NCI-H345 (cell line): ENCODE measurements around the gene TPCN2.

ENCODE experiments used
- DNase-seq: peaks from one replicate; lab custom pipeline; 2025; lab: John Stamatoyannopoulos, UW

The TPCN2 gene

DNA sequence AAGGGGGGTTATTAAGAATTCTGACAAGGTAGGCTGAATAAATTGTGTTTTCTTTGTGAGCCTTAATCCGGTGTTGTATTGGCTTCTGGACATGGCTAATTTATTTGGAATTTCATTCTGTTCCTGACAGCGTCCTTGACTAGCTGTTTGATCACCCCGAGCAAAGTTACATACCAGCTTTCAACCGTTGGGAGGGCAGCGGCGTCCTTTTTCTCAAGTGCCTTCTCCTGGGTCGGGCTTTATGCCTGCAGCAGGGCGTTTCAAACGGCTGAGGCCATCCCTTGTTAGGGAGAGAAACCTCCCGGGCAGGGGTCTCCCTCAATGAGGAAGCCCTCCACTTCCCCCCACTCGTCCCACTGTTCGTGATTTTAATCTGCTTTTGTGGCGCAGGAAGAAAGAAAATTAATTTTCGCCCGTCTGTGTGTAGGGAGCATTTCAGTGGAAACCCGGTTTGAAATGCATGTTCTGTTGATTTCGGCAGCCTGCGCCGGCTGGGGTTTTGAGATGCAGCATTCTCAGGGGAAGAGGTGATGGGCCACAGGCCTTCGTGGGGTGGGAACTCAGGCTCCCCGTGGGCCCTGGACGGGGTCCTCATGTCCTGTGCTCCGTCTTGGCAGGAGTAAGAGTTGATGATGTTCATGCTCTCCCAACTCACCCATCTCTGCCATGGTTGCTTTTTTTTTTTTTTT is 104.1 kb downstream of the TPCN2 start:
- no peak for DNase-seq

GRCh38 chr11:69153661-69154060 is 104.9 kb downstream of the TPCN2 start:
- no peak for DNase-seq

DNA sequence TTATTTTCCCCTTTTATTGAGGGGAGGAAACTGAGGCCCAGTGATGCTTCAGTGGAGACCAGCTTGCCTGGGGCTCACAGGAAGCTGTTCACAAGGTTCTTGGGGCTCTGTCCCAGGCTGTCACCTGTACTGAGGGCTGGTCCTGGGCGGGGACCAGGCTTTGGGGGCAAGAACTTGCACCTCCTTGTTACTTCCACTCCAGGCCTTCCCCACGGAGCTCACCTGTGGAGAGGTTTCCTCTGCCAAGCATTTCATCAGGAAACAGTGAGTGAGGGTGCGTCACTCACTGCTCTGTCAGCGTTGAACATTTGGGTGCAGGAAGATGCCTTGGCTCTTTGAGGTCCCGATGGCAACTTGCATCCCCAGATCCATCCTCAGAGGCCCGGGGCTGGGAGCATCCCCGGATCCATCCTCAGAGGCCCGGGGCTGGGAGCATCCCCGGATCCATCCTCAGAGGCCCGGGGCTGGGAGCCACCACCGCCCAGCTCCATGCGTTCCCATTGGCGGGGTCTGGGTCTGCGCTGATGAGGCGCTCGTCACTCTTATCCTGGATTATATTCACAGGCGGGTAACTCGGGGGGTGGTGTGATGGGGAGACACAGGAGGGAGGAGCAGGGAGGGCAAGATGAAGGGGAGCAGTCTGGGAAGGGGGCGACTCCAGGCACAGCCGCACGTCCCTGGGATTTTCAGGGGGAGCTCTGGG is 105.6 kb downstream of the TPCN2 start:
- no peak for DNase-seq

DNA sequence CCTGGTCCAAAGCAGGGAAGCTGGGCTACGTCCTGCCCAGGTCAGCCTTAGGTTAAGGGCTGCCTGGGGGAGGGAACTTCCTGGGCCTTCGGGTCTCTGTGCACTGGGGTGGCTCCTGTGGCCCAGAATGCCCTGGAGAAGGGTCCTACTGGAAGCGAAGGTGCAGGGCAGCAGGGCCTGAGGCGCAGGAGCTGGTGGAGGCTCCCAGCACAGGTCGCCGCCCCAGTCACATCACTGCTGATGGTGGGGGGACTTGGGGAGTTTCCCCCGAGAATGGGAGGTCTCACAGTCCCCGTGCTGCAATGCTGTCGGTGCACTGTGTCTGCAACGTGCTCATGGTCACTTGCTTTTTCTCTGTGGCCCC is 106.2 kb downstream of the TPCN2 start:
- no peak for DNase-seq

GRCh38 chr11:69155302-69156234 is 106.8 kb downstream of the TPCN2 start, which contains the start of gene SMIM38:
SMIM38 (plus strand) TSS chr11:69155935; CDS start chr11:69157847, 1,912 bp downstream.
- DNase-seq = no peak

- no peak for DNase-seq
Measured at GRCh38 chr11:69156235-69156639, 107.5 kb downstream of the TPCN2 start.

DNA sequence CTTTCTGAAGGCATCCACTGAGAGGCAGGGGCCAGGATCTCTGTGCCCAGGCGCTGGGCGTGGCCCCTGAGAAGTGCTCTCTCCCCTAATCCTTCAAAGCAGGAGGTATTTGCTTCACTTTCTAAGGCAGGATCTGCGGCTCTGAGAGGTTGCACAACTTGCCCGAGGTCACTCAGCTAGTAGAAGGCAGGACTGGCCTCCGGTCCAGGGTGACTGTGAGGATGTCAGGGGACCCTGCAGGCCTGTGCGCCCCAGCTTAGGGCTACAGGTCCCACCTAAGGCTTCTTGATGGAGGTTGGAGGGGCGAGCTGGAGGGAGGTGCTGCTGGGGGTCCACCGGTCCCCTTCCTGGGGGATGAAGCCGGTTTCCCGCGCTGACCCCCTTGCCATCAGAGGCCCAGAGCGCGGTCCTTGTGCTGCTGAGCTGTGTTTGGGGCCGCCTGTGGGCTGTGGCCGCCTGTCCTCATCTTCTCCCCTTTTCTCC is 108.0 kb downstream of the TPCN2 start:
- no peak for DNase-seq

DNA sequence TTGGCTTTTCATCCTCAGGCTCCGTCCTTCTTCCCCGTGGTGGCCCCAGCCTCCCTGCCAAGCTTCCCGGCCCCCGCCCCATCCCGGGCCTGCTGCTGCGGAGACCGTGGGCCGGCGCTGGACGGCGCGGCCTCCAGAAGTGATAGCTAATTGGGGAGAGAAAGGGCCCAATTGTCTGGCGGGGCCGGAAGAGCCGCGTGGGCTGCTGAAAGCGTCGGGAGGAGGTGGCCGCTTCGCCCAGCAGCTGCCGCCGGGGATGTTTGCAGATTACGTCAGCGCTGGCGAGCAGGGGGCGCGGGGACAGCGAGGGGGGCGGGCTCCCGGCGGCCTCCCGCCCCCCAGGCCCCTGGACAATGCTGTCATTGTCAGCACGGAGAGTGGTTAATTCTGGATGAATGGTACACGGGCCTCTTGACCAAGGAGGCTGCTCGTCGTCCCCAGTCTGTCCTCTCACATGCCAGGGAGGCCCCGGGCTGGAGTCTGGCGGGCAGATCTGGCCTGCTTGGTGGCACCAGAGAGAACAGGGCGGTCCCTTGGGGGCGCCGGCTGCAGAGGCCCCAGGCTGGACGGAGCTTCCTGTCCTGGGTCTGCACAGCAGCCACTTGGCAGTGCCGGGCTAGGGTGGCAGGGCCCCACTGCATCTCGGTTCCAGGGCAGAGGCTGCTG is 108.6 kb downstream of the TPCN2 start:
- no peak for DNase-seq

- DNase-seq = no peak
Measured at GRCh38 chr11:69157822-69158231, 109.1 kb downstream of the TPCN2 start.

- no peak for DNase-seq
Measured at GRCh38 chr11:69158301-69159149, 109.8 kb downstream of the TPCN2 start.

- DNase-seq = no peak
Measured at GRCh38 chr11:69159150-69159852, 110.6 kb downstream of the TPCN2 start.

GRCh38 chr11:69160296-69161116 is 111.8 kb downstream of the TPCN2 start:
- no peak for DNase-seq

DNA sequence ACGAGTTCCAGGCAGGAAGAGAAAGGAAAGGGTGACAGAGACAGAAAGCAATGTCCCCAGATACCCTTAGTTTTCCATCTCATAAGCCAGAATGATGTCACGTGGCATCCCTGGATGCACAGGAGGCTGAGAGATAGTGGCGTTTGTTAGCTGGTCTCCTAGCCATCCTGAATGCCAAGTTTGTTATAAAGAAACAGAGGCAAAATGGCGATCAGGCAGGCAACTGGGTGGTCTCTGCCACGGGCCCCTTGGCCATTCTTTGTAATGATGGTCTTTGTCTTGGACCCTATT is 112.3 kb downstream of the TPCN2 start:
- DNase-seq = no peak

- DNase-seq = no peak
Measured at GRCh38 chr11:69162505-69162904, 113.8 kb downstream of the TPCN2 start.

GRCh38 chr11:69163842-69164241 is 115.1 kb downstream of the TPCN2 start:
- DNase-seq = no peak

DNA sequence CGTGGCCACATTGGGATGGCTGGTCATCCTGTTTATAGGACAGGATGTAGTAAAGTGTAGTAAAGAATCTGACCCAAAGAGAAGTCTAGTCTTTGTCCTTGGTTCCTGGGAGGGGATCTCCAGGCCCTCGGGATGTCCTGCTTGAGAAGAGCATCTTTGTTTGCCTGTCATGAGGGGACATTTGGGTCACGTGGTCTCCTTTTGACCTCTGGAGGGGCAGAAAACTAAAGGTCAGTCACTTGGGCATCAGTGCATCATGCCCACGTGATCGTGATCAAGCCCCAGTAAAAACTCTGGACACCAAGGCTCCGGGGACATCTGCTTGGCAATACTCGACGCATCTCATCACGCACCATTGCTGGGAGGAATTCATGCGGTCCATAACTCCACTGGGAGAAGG is 116.1 kb downstream of the TPCN2 start:
- DNase-seq = no peak

GRCh38 chr11:69165775-69166174 is 117.0 kb downstream of the TPCN2 start:
- DNase-seq = no peak

- DNase-seq = peak; percentile 36
Measured at GRCh38 chr11:69166218-69167115, 117.7 kb downstream of the TPCN2 start.
